IPS DF 6.9 (cell line): ENCODE results near the gene TCF7L2.

Experiments used
- DNase-seq: peaks from one replicate; pipeline ENCODE4 v3.0.0-alpha.2; 2013; ENCODE audit warnings: low read depth, low spot score
- H3K27ac ChIP-seq: one replicate; pipeline ENCODE4 v1.5.1; 2013; ENCODE audit warnings: low read length, control low read depth
- H3K27me3 ChIP-seq: 2 replicates; pipeline ENCODE4 v1.6.1; 2013; ENCODE audit warnings: mild to moderate bottlenecking, low read length; ENCODE audit not compliant: control insufficient read depth, insufficient read depth
- H3K36me3 ChIP-seq: 2 replicates; pipeline ENCODE4 v1.6.1; 2013; ENCODE audit warnings: low read length; ENCODE audit not compliant: control insufficient read depth, insufficient read depth
- H3K4me1 ChIP-seq: 2 replicates; pipeline ENCODE4 v1.6.1; 2013; ENCODE audit warnings: low read length; ENCODE audit not compliant: control insufficient read depth, insufficient read depth
- H3K4me3 ChIP-seq: 2 replicates; pipeline ENCODE4 v1.5.1; 2013; ENCODE audit warnings: mild to moderate bottlenecking, low read length
- H3K9me3 ChIP-seq: 2 replicates; pipeline ENCODE4 v1.6.1; 2013; ENCODE audit warnings: low read length, inconsistent platforms; ENCODE audit not compliant: control insufficient read depth, insufficient read depth
- WGBS: extraction: QIAGEN DNeasy Blood & Tissue Kit; methylation state at CpG from one replicate; pipeline ENCODE4 v1.1.7; 2013; ENCODE audit warnings: mixed read lengths, missing lambda C conversion rate; ENCODE audit not compliant: insufficient read length, insufficient coverage; 5-methylcytosine and 5-hydroxymethylcytosine counted together

TCF7L2 gene

DNA sequence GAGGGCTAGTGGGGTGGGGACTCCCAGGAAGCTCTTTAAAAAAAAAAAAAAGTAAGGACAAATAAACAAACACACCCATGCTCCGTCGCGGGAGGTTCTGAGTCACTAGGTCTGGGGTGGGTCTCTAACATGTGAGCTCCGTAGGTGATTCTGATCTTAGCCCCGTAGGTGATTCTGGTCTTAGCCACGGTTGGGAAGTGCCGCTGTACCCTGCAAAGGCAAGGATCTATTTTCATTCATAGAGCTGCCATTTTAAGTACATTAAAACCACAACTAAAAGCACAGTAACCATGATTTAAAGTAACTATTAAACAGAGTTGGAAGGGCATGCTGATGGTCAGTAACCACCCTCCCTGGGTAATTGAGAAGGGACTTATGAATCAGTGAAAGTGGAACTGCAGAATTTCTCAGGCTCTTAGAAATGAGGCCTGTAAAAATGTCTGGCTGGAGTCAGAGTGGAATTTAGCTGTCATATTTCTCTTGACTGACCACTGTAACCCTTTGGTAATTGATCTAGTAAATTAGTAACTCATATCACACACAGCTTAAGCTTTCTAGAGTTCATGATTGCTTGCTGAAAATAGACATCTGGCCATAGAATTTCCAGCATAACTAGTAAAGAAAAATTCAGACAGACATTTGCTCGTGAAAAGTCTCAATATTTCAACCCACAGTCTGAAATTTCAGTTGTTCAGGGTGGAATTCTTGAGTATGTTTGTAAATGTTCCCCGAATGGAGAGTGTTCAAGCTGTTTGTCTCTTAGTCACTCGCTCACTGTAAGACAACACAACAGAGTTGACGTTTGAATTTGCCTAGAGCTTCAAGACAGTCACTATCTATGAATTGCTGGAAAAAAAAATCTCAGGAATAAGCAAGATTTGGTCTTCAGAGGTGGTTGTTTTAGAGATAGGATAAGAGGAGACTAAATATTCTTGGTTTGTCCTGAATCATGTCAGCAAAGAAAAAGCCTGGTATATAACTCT is 34.2 kb upstream of the TCF7L2 start:
- Histone ChIP-seq H3K4me1 (peaks cover 1% of the 10 kb centered on the region; the same call in 1 of the 2 replicates), H3K36me3 (no peaks in the 10 kb centered on the region), H3K9me3 (no peaks in the 10 kb centered on the region), H3K4me3 (no peak overlapping the region), H3K27me3 (peaks cover 24% of the 10 kb centered on the region), H3K27ac (no peak overlapping the region)
- no peak for DNase-seq
- no CpG with 5 or more reads among the region's 11 CpGs for WGBS

DNA sequence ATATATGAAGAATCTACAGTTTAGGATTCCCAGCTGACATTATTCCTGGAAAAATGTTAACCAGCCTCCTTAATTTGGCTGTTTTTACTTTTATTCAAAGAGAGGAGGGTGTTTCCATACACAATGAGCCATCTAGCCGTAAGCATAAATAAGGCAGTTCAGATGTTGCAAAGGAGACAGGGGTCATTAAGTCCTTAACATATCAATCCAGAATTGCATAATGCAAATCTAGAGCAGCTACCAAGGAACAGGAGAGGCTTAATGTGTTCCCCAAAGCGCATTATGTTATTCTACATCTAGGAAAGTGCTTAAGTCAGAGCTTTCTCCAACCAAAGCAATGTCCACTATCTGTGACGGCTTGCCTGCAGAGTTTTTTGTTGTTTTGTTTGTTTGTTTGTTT is 32.4 kb upstream of the TCF7L2 start:
- peaks cover 24% of the 10 kb centered on the region for H3K27me3 ChIP-seq
- H3K4me3 ChIP-seq, result no peak overlapping the region
- H3K36me3 ChIP-seq, result no peaks in the 10 kb centered on the region
- no peak for DNase-seq
- WGBS, result no CpG with 5 or more reads among the region's 3 CpGs
- H3K4me1 ChIP-seq, result peaks cover 1% of the 10 kb centered on the region; the same call in 1 of the 2 replicates
- H3K27ac ChIP-seq, result no peak overlapping the region
- H3K9me3 ChIP-seq, result no peaks in the 10 kb centered on the region

- H3K27me3 ChIP-seq, result peaks cover 21% of the 10 kb centered on the region
- DNase-seq, result no peak
- no CpG with 5 or more reads among the region's 1 CpG for WGBS
- no peak overlapping the region for H3K27ac ChIP-seq
- H3K9me3 ChIP-seq, result no peaks in the 10 kb centered on the region
- H3K36me3 ChIP-seq, result no peaks in the 10 kb centered on the region
- peaks cover 1% of the 10 kb centered on the region; the same call in 1 of the 2 replicates for H3K4me1 ChIP-seq
- H3K4me3 ChIP-seq, result no peak overlapping the region
These were observed 31.3 kb upstream of the TCF7L2 start for GRCh38 chr10:112918771-112919170.

DNA sequence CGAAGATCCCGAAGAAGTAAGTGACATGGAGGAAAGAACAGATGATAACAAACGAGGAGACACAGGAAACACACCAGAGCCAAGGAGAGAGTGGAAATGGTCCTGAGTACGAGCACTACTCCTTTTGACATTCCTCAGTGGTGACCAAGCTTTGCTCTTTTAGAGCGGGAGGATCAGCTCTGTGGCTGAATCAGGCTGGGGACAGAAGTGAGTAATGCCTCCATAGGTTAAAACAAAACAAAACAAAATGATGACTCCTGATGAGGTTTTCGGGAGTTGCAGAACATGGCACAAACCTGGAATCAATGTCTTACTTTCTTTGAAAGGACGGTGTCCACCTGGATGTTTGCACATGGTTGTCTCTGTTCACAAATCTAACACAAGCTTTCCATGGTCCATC is 30.3 kb upstream of the TCF7L2 start:
- no peak for DNase-seq
- H3K4me1 ChIP-seq, result peaks cover 1% of the 10 kb centered on the region; the same call in 1 of the 2 replicates
- H3K27ac ChIP-seq, result no peak overlapping the region
- no peaks in the 10 kb centered on the region for H3K9me3 ChIP-seq
- WGBS, result no CpG with 5 or more reads among the region's 7 CpGs
- no peak overlapping the region for H3K4me3 ChIP-seq
- H3K36me3 ChIP-seq, result no peaks in the 10 kb centered on the region
- peaks cover 16% of the 10 kb centered on the region for H3K27me3 ChIP-seq

DNA sequence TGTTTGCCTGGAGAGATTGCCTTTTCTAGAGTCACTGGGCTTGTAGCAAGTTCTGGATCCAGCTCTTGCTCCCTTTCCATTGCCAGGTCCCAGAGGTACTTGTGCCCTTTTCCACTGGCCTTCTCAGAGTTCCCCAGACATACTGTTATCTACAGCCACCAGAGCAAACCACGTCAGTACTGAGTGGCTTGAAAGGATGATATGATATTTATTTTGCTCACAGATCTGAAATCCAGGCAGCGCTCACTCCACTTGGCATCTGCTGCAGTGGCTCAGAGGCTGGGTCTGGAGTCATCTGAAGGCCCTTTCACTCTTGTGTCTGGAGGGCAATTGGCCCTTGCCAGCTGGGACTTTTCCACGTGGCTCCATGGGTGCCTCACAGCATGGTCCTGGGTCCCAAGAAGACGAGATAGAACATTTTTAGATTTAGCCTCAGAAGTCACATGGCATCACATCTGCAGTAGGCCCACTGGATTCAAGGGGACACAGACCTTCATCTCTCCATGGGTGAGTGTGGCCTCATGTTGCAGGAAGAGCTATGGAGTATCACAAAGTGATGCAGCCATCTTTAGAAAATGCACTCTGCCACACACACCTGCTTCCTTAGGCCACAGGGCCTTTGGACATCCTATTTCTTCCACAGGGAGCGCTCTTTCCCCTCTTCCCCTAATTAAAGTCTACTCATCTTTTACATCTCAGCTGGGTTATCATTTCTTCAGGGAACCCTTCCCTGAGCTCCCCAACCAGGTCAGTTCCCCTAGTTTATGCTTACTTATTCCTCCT is 22.9 kb upstream of the TCF7L2 start:
- Histone ChIP-seq H3K4me3 (no peak overlapping the region), H3K27me3 (no peaks in the 10 kb centered on the region), H3K9me3 (no peaks in the 10 kb centered on the region), H3K36me3 (no peaks in the 10 kb centered on the region), H3K27ac (no peak overlapping the region), H3K4me1 (peaks cover 1% of the 10 kb centered on the region; the same call in 1 of the 2 replicates)
- no peak for DNase-seq
- WGBS, result no CpG with 5 or more reads among the region's 5 CpGs

- no peak overlapping the region for H3K27ac ChIP-seq
- no peak overlapping the region for H3K4me3 ChIP-seq
- no peaks in the 10 kb centered on the region for H3K27me3 ChIP-seq
- no peaks in the 10 kb centered on the region for H3K9me3 ChIP-seq
- peaks cover 1% of the 10 kb centered on the region; the same call in 1 of the 2 replicates for H3K4me1 ChIP-seq
- no CpG with 5 or more reads among the region's 2 CpGs for WGBS
- H3K36me3 ChIP-seq, result no peaks in the 10 kb centered on the region
- DNase-seq, result no peak
These were observed 22.1 kb upstream of the TCF7L2 start for GRCh38 chr10:112927980-112928379.

- H3K36me3 ChIP-seq, result no peaks in the 10 kb centered on the region
- H3K27ac ChIP-seq, result no peak overlapping the region
- no peak overlapping the region for H3K4me3 ChIP-seq
- DNase-seq, result no peak
- H3K9me3 ChIP-seq, result no peaks in the 10 kb centered on the region
- no peaks in the 10 kb centered on the region for H3K27me3 ChIP-seq
- WGBS, result no CpG with 5 or more reads among the region's 4 CpGs
- peaks cover 1% of the 10 kb centered on the region; the same call in 1 of the 2 replicates for H3K4me1 ChIP-seq
These were observed 17.4 kb upstream of the TCF7L2 start for GRCh38 chr10:112932658-112933057.

GRCh38 chr10:112934193-112934592 is 15.9 kb upstream of the TCF7L2 start:
- Histone ChIP-seq H3K27me3 (no peaks in the 10 kb centered on the region), H3K4me3 (no peak overlapping the region), H3K4me1 (no peaks in the 10 kb centered on the region), H3K9me3 (no peaks in the 10 kb centered on the region), H3K36me3 (no peaks in the 10 kb centered on the region), H3K27ac (no peak overlapping the region)
- no peak for DNase-seq
- WGBS, result no CpG with 5 or more reads among the region's 2 CpGs

GRCh38 chr10:112938808-112939482 is 11.1 kb upstream of the TCF7L2 start:
- Histone ChIP-seq H3K36me3 (no peaks in the 10 kb centered on the region), H3K27ac (no peak overlapping the region), H3K4me1 (no peaks in the 10 kb centered on the region), H3K9me3 (no peaks in the 10 kb centered on the region), H3K27me3 (no peaks in the 10 kb centered on the region), H3K4me3 (no peak overlapping the region)
- no peak for DNase-seq
- no CpG with 5 or more reads among the region's 6 CpGs for WGBS

GRCh38 chr10:112945811-112946210 is 4.2 kb upstream of the TCF7L2 start:
- no peaks in the 10 kb centered on the region for H3K27me3 ChIP-seq
- no peaks in the 10 kb centered on the region for H3K36me3 ChIP-seq
- DNase-seq, result no peak
- H3K9me3 ChIP-seq, result no peaks in the 10 kb centered on the region
- no CpG with 5 or more reads among the region's 5 CpGs for WGBS
- H3K4me1 ChIP-seq, result peaks cover 2% of the 10 kb centered on the region; the same call in 1 of the 2 replicates
- H3K27ac ChIP-seq, result no peak overlapping the region
- no peak overlapping the region for H3K4me3 ChIP-seq
